Skeletal muscle tissue (tissue), 4 donors: ENCODE measurements around the gene WASF1. TPM values are rescaled to one million over a fixed set of nuclear protein-coding genes. Genes with fewer than 3 reads are reported as not detected.

ENCODE experiments used
- H3K27ac ChIP-seq: one replicate; pipeline ENCODE4 v1.7.0; 2013; ENCODE audit warnings: mild to moderate bottlenecking, low read depth, low read length, inconsistent platforms
- H3K27me3 ChIP-seq, 3 donors: one replicate each; pipeline ENCODE4 v1.7.0; 2013; ENCODE audit warnings: low read length in 3 of 3; ENCODE audit not compliant: control insufficient read depth in 3 of 3, insufficient read depth in 3 of 3
- H3K36me3 ChIP-seq, 3 donors: one replicate each; pipeline ENCODE4 v1.7.0; 2013; ENCODE audit warnings: low read length in 3 of 3; ENCODE audit not compliant: control insufficient read depth in 3 of 3, insufficient read depth in 3 of 3
- H3K4me1 ChIP-seq, 3 donors: one replicate each; pipeline ENCODE4 v1.7.0; 2013; ENCODE audit warnings: low read length in 3 of 3, mild to moderate bottlenecking in 3 of 3; ENCODE audit not compliant: control insufficient read depth in 3 of 3, insufficient read depth in 3 of 3
- H3K4me3 ChIP-seq, 3 donors: one replicate each; pipeline ENCODE4 v1.7.0; 2013; ENCODE audit warnings: low read length in 3 of 3
- H3K9ac ChIP-seq, 3 donors: one replicate each; pipeline ENCODE4 v1.7.0; 2013; ENCODE audit warnings: low read length in 3 of 3, mild to moderate bottlenecking in 3 of 3, moderate library complexity in 2 of 3, low read depth in 1 of 3
- H3K9me3 ChIP-seq, 3 donors: one replicate each; pipeline ENCODE4 v1.7.0; 2013; ENCODE audit warnings: low read length in 3 of 3; ENCODE audit not compliant: control insufficient read depth in 3 of 3
- total RNA-seq: library from RNA; depleted of rRNA; stranded (reverse); fragments of >200 nt; gene quantifications from one replicate; pipeline ENCODE4 v1.2.3, GENCODE V29; 2014
- donor health status: Osteomylitis.

The WASF1 gene
- total RNA-seq, 1 donor from 2014 or later, result 2.1 TPM

- H3K4me1 ChIP-seq, result no peaks in the 10 kb centered on the region
- H3K36me3 ChIP-seq, result peaks cover 0 to 5% (median 2%) of the 10 kb centered on the region in 3 donors
- H3K27me3 ChIP-seq, result no peaks in the 10 kb centered on the region
- no peak overlapping the region for H3K27ac ChIP-seq
- H3K9ac ChIP-seq, result no peak overlapping the region
- no peak overlapping the region for H3K4me3 ChIP-seq
- no peaks in the 10 kb centered on the region for H3K9me3 ChIP-seq
Measured at GRCh38 chr6:110196874-110197273, 17.4 kb upstream of the WASF1 start.

- Histone ChIP-seq H3K9ac (no peak overlapping the region), H3K36me3 (peaks cover 0 to 5% (median 2%) of the 10 kb centered on the region in 3 donors), H3K9me3 (no peaks in the 10 kb centered on the region), H3K27me3 (no peaks in the 10 kb centered on the region), H3K4me1 (peaks cover 0 to under 1% (median 0%) of the 10 kb centered on the region in 3 donors), H3K4me3 (no peak overlapping the region), H3K27ac (no peak overlapping the region)
Measured at GRCh38 chr6:110195639-110196038, 16.2 kb upstream of the WASF1 start.

- no peak overlapping the region for H3K4me3 ChIP-seq
- peaks cover 0 to 6% (median 0%) of the 10 kb centered on the region in 3 donors for H3K4me1 ChIP-seq
- no peak overlapping the region for H3K9ac ChIP-seq
- no peaks in the 10 kb centered on the region for H3K27me3 ChIP-seq
- H3K36me3 ChIP-seq, result peaks cover 0 to 5% (median 2%) of the 10 kb centered on the region in 3 donors
- no peaks in the 10 kb centered on the region for H3K9me3 ChIP-seq
- H3K27ac ChIP-seq, result no peak overlapping the region
Measured at GRCh38 chr6:110191477-110191876, 12.0 kb upstream of the WASF1 start.

- no peak overlapping the region for H3K4me3 ChIP-seq
- H3K36me3 ChIP-seq, result peaks cover 0 to 5% (median 2%) of the 10 kb centered on the region in 3 donors
- no peak overlapping the region for H3K27ac ChIP-seq
- H3K27me3 ChIP-seq, result no peaks in the 10 kb centered on the region
- no peaks in the 10 kb centered on the region for H3K9me3 ChIP-seq
- no peak overlapping the region for H3K9ac ChIP-seq
- peaks cover 0 to 6% (median 0%) of the 10 kb centered on the region in 3 donors for H3K4me1 ChIP-seq
Measured at GRCh38 chr6:110190726-110191125, 11.3 kb upstream of the WASF1 start.

GRCh38 chr6:110188791-110189190 lies 9.3 kb upstream of the WASF1 start:
- no peaks in the 10 kb centered on the region for H3K27me3 ChIP-seq
- peaks cover 0 to 6% (median 0%) of the 10 kb centered on the region in 3 donors for H3K4me1 ChIP-seq
- H3K4me3 ChIP-seq, result no peak overlapping the region
- no peak overlapping the region for H3K27ac ChIP-seq
- H3K9me3 ChIP-seq, result no peaks in the 10 kb centered on the region
- H3K36me3 ChIP-seq, result peaks cover 0 to 5% (median 0%) of the 10 kb centered on the region in 3 donors
- H3K9ac ChIP-seq, result no peak overlapping the region

GRCh38 chr6:110185879-110186278 lies 6.4 kb upstream of the WASF1 start:
- H3K4me1 ChIP-seq, result peaks cover 9 to 31% (median 23%) of the 10 kb centered on the region in 3 donors
- H3K36me3 ChIP-seq, result no peaks in the 10 kb centered on the region
- no peak overlapping the region for H3K4me3 ChIP-seq
- H3K27ac ChIP-seq, result no peak overlapping the region
- no peaks in the 10 kb centered on the region for H3K27me3 ChIP-seq
- no peak overlapping the region for H3K9ac ChIP-seq
- H3K9me3 ChIP-seq, result no peaks in the 10 kb centered on the region

- H3K4me1 ChIP-seq, result peaks cover 10 to 33% (median 32%) of the 10 kb centered on the region in 3 donors
- H3K36me3 ChIP-seq, result no peaks in the 10 kb centered on the region
- H3K9ac ChIP-seq, result no peak overlapping the region
- no peak overlapping the region for H3K27ac ChIP-seq
- no peaks in the 10 kb centered on the region for H3K9me3 ChIP-seq
- no peaks in the 10 kb centered on the region for H3K27me3 ChIP-seq
- no peak overlapping the region for H3K4me3 ChIP-seq
Measured at GRCh38 chr6:110183292-110183885, 3.9 kb upstream of the WASF1 start.

GRCh38 chr6:110181131-110182030 lies 1.9 kb upstream of the WASF1 start:
- no peaks in the 10 kb centered on the region for H3K9me3 ChIP-seq
- H3K27ac ChIP-seq, result peak overlapping the region; percentile 53
- no peaks in the 10 kb centered on the region for H3K27me3 ChIP-seq
- H3K4me1 ChIP-seq, result peaks cover 10 to 35% (median 33%) of the 10 kb centered on the region in 3 donors
- H3K36me3 ChIP-seq, result no peaks in the 10 kb centered on the region
- H3K9ac ChIP-seq, result peak overlapping the region; percentile 82 to 95 (median 91)
- H3K4me3 ChIP-seq, result peak overlapping the region; percentile 89 to 100 (median 99)

GRCh38 chr6:110180228-110181008 lies 948 bp upstream of the WASF1 start, which contains the start of gene CDC40:
TSS of gene CDC40 (plus strand) at chr6:110180427. CDS start at chr6:110180445, 18 bp downstream.
- Histone ChIP-seq H3K36me3 (no peaks in the 10 kb centered on the region), H3K4me1 (peaks cover 10 to 35% (median 33%) of the 10 kb centered on the region in 3 donors), H3K27ac (peak within 1 kb of the TSS; percentile 53), H3K9ac (peak within 1 kb of the TSS; percentile 82 to 95 (median 91)), H3K27me3 (no peaks in the 10 kb centered on the region), H3K9me3 (no peaks in the 10 kb centered on the region), H3K4me3 (peak within 1 kb of the TSS; percentile 89 to 100 (median 99))
